ENCODE data around the gene ARMC2. TPM values are rescaled to one million over a fixed set of nuclear protein-coding genes. Genes with fewer than 3 reads are reported as not detected.

The ARMC2 gene
- total and polyA plus RNA-seq, 2 of the 8 experiments (the other 6 are each of a cell fraction or from before 2014, with no cell fraction given): 1.6 to 4.4 TPM

- Histone ChIP-seq H3K79me2 (ENCODE audit: control insufficient read depth in 1 of 2, insufficient read depth in 2 of 2, low read length in 2 of 2) (no peaks in the 10 kb centered on the region), H3K4me1 (replicated peaks in 1 of 4; ENCODE audit: control insufficient read depth in 3 of 4, insufficient read depth in 4 of 4, low read length in 3 of 4) (no peaks in the 10 kb centered on the region), H3K79me1 (ENCODE audit: low read depth, low read length) (no peaks in the 10 kb centered on the region), H3K56ac (replicated peaks; ENCODE audit: insufficient read length, low read depth, low read length) (no peak overlapping the region), H3K27me3 (replicated peaks in 1 of 4; ENCODE audit: control insufficient read depth in 3 of 4, extremely low read depth in 1 of 4, insufficient read depth in 3 of 4, low read length in 3 of 4) (no peaks in the 10 kb centered on the region), H2AK5ac (ENCODE audit: low read depth, low read length) (no peak overlapping the region), H3K4me2 (ENCODE audit: insufficient read depth in 1 of 2, low read depth in 2 of 2, low read length in 2 of 2) (no peak overlapping the region), H2BK120ac (replicated peaks; ENCODE audit: low read depth, low read length) (no peak overlapping the region), H2BK15ac (ENCODE audit: low read length) (no peak overlapping the region), H3K23me2 (ENCODE audit: low read depth, low read length) (no peaks in the 10 kb centered on the region), H3K18ac (ENCODE audit: extremely low read depth, low read length) (no peak overlapping the region), H3K23ac (ENCODE audit: insufficient read length) (no peak overlapping the region), H4K8ac (ENCODE audit: extremely low read depth, insufficient read depth, low read length) (no peak overlapping the region), H2BK12ac (ENCODE audit: low read depth, low read length) (no peak overlapping the region), H3K14ac (ENCODE audit: insufficient read length) (no peak overlapping the region), H3K27ac (ENCODE audit: low read depth, low read length) (no peak overlapping the region), H3K36me3 (ENCODE audit: control insufficient read depth in 2 of 4, insufficient read depth in 4 of 4, low read length in 3 of 4) (no peaks in the 10 kb centered on the region), H2BK20ac (ENCODE audit: low read length) (no peak overlapping the region), H4K5ac (ENCODE audit: insufficient read length, low read depth, low read length) (no peak overlapping the region), H3K4ac (replicated peaks; ENCODE audit: insufficient read length, low read depth, low read length) (no peak overlapping the region), H4K91ac (replicated peaks; ENCODE audit: insufficient read length, low read length) (no peak overlapping the region), H3K9me3 (ENCODE audit: insufficient read depth in 2 of 2, low read depth in 1 of 2, low read length in 1 of 2) (no peaks in the 10 kb centered on the region), H4K20me1 (replicated peaks in 1 of 2; ENCODE audit: control insufficient read depth in 1 of 2, insufficient read depth in 2 of 2, low read length in 2 of 2) (peaks cover 0 to 2% of the 10 kb centered on the region in 2 experiments), H2BK5ac (ENCODE audit: low read depth, low read length) (no peak overlapping the region), H2AFZ (ENCODE audit: low read length) (no peak overlapping the region), H3K9ac (replicated peaks in 1 of 4; ENCODE audit: extremely low read depth in 1 of 4, low read depth in 3 of 4, low read length in 3 of 4) (no peak overlapping the region), H3K4me3 (ENCODE audit: extremely low read depth in 1 of 4, insufficient read depth in 2 of 4, low read depth in 3 of 4, low read length in 4 of 4) (no peak overlapping the region)
- POLR2A ChIA-PET (ENCODE audit: partially characterized antibody): no interaction called here
- no peak for TF ChIP-seq RAD21 (IDR thresholded peaks at IDR 0.05 in 1 of 2, conservative IDR thresholded peaks at IDR 0.05 in 1 of 2; ENCODE audit: low read depth in 2 of 2, low read length in 2 of 2)
- no peak for TF ChIP-seq EZH2 (IDR thresholded peaks at IDR 0.05; ENCODE audit: low read depth, low read length, severe bottlenecking)
- TF ChIP-seq SP1 (IDR thresholded peaks at IDR 0.05; ENCODE audit: low read depth, low read length): no peak
- TF ChIP-seq CHD1 (IDR thresholded peaks at IDR 0.05; ENCODE audit: low read depth, low read length): no peak
- no peak for TF ChIP-seq JUND (IDR thresholded peaks at IDR 0.05; ENCODE audit: low read length)
- WGBS, 2 experiments (ENCODE audit: extremely low coverage in 1 of 2, insufficient coverage in 1 of 2, insufficient read length in 1 of 2, insufficient replicate concordance in 2 of 2, low coverage in 1 of 2, low lambda C conversion rate in 2 of 2, missing lambda C conversion rate in 1 of 2): 90% methylated on average over 27 of the region's 27 CpGs; no CpG with 5 or more reads in 1 of the 2 experiments
- FAIRE-seq (no peak), DNase-seq (ENCODE audit: low read depth in 1 of 2, low spot score in 2 of 2) (no peak)
- CTCF ChIA-PET (ENCODE audit: partially characterized antibody): interaction anchor here (1.2 to 1.9 kb wide), 2 partner anchors 15 to 120 kb away, joined by 3 to 9 read pairs; no protein-coding TSS in a partner anchor
Observed at GRCh38 chr6:108952776-108953486, 104.7 kb downstream of the ARMC2 start.

Data from H1 (cell line).